Measurements from ENCODE around the gene CTNNA3.

- TF ChIP-seq CTCF (IDR thresholded peaks at IDR 0.05) = no peak
- TF ChIP-seq POLR2A (IDR thresholded peaks at IDR 0.05) = no peak
Observed at GRCh38 chr10:66698069-66698468, 997.9 kb downstream of the CTNNA3 start.
